Central memory CD8-positive, alpha-beta T cell (primary cell): ENCODE results near the gene TNFRSF17.
"Not testable (repeated sequence)": the region's sequence is repeated elsewhere in the genome, so short reads cannot be mapped to it uniquely, and the experiment has no call there.

ENCODE experiments used
- ATAC-seq: fragments of 150-1000 bp; cut with Tn5 transposase; replicated peaks from 2 replicates; pipeline ENCODE4 v1.10.0; 2022; ENCODE audit warnings: mild to moderate bottlenecking, moderate FRiP score, moderate number of reproducible peaks; ENCODE audit not compliant: poor library complexity, severe bottlenecking; ENCODE audit errors: extremely low read depth
- DNase-seq, 2 donors: peaks; one replicate each; pipeline ENCODE4 v3.0.0; 2021; ENCODE audit warnings: low spot score in 2 of 2
- H3K27ac Mint-ChIP-seq: one replicate; pipeline ENCODE4 v1.8.0; 2022; ENCODE audit warnings: low read depth, mild to moderate bottlenecking, moderate library complexity, mixed read lengths
- H3K27me3 Mint-ChIP-seq: one replicate; pipeline ENCODE4 v1.8.0; 2022; ENCODE audit warnings: mixed read lengths
- H3K36me3 Mint-ChIP-seq: one replicate; pipeline ENCODE4 v1.8.0; 2022; ENCODE audit warnings: mild to moderate bottlenecking, moderate library complexity, mixed read lengths; ENCODE audit not compliant: insufficient read depth
- H3K4me1 Mint-ChIP-seq: one replicate; pipeline ENCODE4 v1.8.0; 2022; ENCODE audit warnings: mixed read lengths
- H3K4me3 Mint-ChIP-seq: one replicate; pipeline ENCODE4 v1.8.0; 2022; ENCODE audit warnings: mild to moderate bottlenecking, moderate library complexity, mixed read lengths
- H3K9me3 Mint-ChIP-seq: one replicate; pipeline ENCODE4 v1.8.0; 2022; ENCODE audit warnings: mixed read lengths

TNFRSF17 gene

DNA sequence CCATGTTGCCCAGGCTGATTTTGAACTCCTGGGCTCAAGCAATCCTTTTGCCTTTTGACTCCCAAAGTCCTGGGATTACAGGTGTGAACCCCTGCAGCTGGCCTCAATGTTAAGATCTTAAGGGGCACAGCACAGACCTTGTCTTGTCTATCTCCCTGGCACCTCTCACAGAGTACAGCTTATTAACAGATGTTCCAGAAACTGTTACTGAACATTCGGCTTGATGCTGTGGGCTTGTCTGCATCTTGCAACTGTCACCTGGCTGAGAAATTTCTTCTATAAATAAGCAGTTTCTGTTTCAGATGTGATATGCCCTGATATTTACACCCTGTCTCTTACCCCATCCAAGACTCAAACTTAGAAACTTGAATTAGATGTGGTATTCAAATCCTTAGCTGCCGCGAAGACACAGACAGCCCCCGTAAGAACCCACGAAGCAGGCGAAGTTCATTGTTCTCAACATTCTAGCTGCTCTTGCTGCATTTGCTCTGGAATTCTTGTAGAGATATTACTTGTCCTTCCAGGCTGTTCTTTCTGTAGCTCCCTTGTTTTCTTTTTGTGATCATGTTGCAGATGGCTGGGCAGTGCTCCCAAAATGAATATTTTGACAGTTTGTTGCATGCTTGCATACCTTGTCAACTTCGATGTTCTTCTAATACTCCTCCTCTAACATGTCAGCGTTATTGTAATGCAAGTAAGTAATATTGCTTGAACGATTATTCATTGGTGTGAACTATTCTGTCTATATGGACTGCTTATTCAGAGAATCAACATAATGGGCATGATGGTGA, at the start of gene TNFRSF17:
Gene TNFRSF17, plus strand, starts transcription at position 450 of the 791 bp plus-strand sequence. Its CDS starts 115 bp downstream, at position 565.
- H3K4me1 Mint-ChIP-seq = no peaks in the 10 kb centered on the region

GRCh38 chr16:11915644-11916523, 49.1 kb upstream of the TNFRSF17 start, which contains the start of gene GSPT1:
Gene GSPT1 (minus strand): TSS chr16:11915956. CDS start chr16:11915720, 236 bp downstream.
- no peaks in the 10 kb centered on the region for H3K9me3 Mint-ChIP-seq
- ATAC-seq (peak; percentile 86), DNase-seq (peak; percentile 97 to 99)
- H3K27me3 Mint-ChIP-seq = peaks cover 8% of the 10 kb centered on the region
- H3K36me3 Mint-ChIP-seq = peaks cover 35% of the 10 kb centered on the region
- H3K4me3 Mint-ChIP-seq = peak within 1 kb of the TSS; percentile 93
- H3K4me1 Mint-ChIP-seq = peaks cover 27% of the 10 kb centered on the region
- peak within 1 kb of the TSS; percentile 95 for H3K27ac Mint-ChIP-seq

More for the DNA sequence above, at the start of gene TNFRSF17:
- no peak within 1 kb of the TSS for H3K4me3 Mint-ChIP-seq
- DNase-seq (no peak), ATAC-seq (no peak)
- no peak within 1 kb of the TSS for H3K27ac Mint-ChIP-seq
- H3K36me3 Mint-ChIP-seq = peaks cover under 1% of the 10 kb centered on the region
- H3K27me3 Mint-ChIP-seq = no peaks in the 10 kb centered on the region
- no peaks in the 10 kb centered on the region for H3K9me3 Mint-ChIP-seq

DNA sequence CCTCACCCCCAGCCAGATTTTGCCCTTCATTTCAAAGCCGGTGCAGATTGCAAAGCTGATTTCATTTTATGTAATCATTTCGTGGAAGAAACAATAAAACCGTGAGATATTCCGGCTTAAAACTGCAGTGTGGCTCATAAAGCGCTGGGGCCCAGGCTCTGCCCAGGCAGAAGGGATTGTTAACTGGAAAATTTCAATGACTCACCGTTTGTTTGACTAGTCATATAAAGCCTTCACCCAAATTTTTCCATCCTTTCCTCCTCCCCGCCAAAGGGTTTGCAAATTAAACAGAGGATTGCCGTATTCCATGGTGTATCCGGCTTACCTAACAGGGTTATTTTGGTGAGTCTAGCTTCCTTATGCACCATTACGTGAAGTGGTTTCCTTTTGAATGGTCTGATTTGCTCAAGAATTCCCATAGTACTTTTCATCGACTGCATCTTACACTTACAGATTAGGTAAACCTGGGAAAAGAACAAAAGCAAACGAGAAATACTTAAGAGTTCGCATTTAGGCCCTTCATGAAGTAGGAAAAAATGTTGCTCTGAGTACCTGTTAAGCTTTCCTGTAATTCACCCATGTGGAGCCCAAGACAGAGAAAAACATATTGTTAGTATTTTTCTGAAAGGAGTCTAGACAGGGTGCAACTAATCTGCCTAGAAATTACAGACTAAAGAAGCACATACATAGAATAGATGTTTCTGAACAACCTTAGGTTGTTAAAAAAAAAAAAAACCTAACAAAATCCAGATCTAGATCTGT, 48.3 kb upstream of the TNFRSF17 start:
- Mint-ChIP-seq H3K27me3 (peaks cover 8% of the 10 kb centered on the region), H3K4me1 (peaks cover 27% of the 10 kb centered on the region), H3K36me3 (peaks cover 33% of the 10 kb centered on the region), H3K27ac (peak overlapping the region; percentile 91), H3K4me3 (peak overlapping the region; percentile 93), H3K9me3 (no peaks in the 10 kb centered on the region)
- DNase-seq (no peak), ATAC-seq (no peak)

GRCh38 chr16:11924046-11924445, 41.0 kb upstream of the TNFRSF17 start:
- not testable (repeated sequence) for H3K36me3 Mint-ChIP-seq, ATAC-seq, H3K4me3 Mint-ChIP-seq, H3K9me3 Mint-ChIP-seq, H3K27me3 Mint-ChIP-seq, DNase-seq, H3K27ac Mint-ChIP-seq, H3K4me1 Mint-ChIP-seq

GRCh38 chr16:11927350-11927749, 37.7 kb upstream of the TNFRSF17 start:
- not testable (repeated sequence) for ATAC-seq, DNase-seq, H3K4me3 Mint-ChIP-seq, H3K36me3 Mint-ChIP-seq, H3K27me3 Mint-ChIP-seq, H3K4me1 Mint-ChIP-seq, H3K27ac Mint-ChIP-seq, H3K9me3 Mint-ChIP-seq

GRCh38 chr16:11941945-11942344, 23.1 kb upstream of the TNFRSF17 start, which contains the start of gene NPIPB2:
Gene NPIPB2 (minus strand): TSS chr16:11942045. CDS start chr16:11942045, 0 bp downstream.
- H3K4me3 Mint-ChIP-seq, DNase-seq, H3K9me3 Mint-ChIP-seq, H3K4me1 Mint-ChIP-seq, H3K36me3 Mint-ChIP-seq, ATAC-seq, H3K27me3 Mint-ChIP-seq, H3K27ac Mint-ChIP-seq: not testable (repeated sequence)

DNA sequence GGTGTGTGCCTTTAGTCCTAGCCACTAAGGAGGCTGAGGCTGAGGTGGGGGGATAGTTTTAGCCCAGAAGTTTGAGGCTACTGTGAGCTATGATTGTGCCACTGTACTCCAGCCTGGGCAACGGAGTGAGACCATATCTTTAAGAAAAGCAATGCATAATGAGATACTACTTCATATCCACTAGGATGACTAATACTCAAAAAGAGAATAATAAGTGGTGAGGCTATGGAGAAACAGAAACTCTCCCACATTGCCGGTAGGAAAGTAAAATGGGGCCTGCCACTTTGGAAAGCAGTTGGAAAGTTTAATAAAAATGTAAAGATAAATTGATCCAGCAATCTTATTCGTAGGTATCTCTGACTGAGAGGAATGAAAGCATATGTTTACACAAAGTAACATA, 18.6 kb upstream of the TNFRSF17 start:
- no peak for DNase-seq
- no peaks in the 10 kb centered on the region for H3K36me3 Mint-ChIP-seq
- no peak overlapping the region for H3K4me3 Mint-ChIP-seq
- ATAC-seq = no peak
- H3K27ac Mint-ChIP-seq = no peak overlapping the region
- no peaks in the 10 kb centered on the region for H3K9me3 Mint-ChIP-seq
- no peaks in the 10 kb centered on the region for H3K4me1 Mint-ChIP-seq
- no peaks in the 10 kb centered on the region for H3K27me3 Mint-ChIP-seq

DNA sequence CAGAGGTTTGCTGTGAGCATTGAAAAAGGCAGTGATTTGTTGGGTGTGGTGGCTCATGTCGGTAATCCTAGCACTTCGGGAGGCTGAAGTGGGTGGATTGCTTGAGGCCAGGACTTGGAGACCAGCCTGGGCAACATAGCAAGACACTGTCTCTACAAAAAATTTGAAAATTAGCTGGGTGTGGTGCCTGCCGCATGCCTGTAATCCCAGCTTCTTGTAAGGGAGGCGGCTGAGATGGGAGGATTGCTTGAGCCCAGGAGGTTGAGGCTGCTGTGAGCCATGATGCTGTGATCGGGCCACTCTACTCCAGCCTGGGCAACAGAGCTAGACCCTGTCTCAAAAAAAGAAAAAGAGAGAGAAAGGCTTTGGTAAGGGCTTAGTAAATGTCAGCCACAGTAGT, 16.2 kb upstream of the TNFRSF17 start:
- no peaks in the 10 kb centered on the region for H3K27me3 Mint-ChIP-seq
- H3K9me3 Mint-ChIP-seq = no peaks in the 10 kb centered on the region
- H3K4me1 Mint-ChIP-seq = no peaks in the 10 kb centered on the region
- ATAC-seq = no peak
- H3K4me3 Mint-ChIP-seq = no peak overlapping the region
- H3K36me3 Mint-ChIP-seq = no peaks in the 10 kb centered on the region
- no peak for DNase-seq
- H3K27ac Mint-ChIP-seq = no peak overlapping the region

DNA sequence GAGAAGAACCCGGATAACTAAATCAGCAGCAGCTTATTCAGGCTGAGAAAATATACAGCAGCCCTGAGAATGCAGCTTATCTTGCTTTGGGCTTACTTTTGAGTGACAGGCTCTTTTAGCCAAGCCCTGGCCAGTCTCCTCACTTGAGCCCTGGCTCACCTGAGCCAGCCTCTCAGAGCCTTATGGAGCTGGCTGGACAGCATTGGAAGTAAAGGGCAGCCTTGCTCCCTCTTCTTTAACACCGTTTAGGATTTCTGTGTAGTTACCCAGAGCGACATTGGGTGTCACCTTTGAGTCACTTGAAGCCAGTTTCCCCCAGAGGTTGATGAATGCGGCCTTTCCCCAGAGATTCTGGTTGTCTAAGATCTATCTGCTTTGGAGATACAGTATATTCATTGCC, 15.5 kb upstream of the TNFRSF17 start:
- no peak overlapping the region for H3K27ac Mint-ChIP-seq
- no peaks in the 10 kb centered on the region for H3K27me3 Mint-ChIP-seq
- no peak for ATAC-seq

DNA sequence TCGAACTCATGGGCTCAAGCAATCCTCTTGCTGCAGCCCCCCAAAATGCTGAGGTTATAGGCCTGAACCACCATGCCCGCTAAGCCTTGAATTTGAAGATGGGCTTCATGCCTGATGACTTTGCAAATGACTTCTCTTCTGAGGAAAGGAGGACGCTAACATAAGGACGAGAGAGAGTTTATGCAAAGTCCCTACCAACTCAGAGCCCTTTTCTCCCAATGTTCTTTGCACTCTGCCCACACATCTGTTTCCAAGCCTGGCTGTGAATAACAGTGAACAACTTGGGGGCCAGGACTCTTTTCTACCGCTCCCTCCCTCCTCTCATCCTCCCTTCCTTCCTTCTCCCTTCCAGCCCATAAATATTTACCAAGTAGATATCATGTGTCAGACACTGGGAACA, 14.6 kb upstream of the TNFRSF17 start:
- DNase-seq = no peak
- no peak for ATAC-seq
- Mint-ChIP-seq H3K4me1 (no peaks in the 10 kb centered on the region), H3K27ac (no peak overlapping the region), H3K36me3 (no peaks in the 10 kb centered on the region), H3K9me3 (no peaks in the 10 kb centered on the region), H3K27me3 (no peaks in the 10 kb centered on the region), H3K4me3 (no peak overlapping the region)

More for the DNA sequence above, 15.5 kb upstream of the TNFRSF17 start:
- Mint-ChIP-seq H3K4me3 (no peak overlapping the region), H3K36me3 (no peaks in the 10 kb centered on the region), H3K4me1 (no peaks in the 10 kb centered on the region), H3K9me3 (no peaks in the 10 kb centered on the region)
- DNase-seq = no peak

- not testable (repeated sequence) for H3K36me3 Mint-ChIP-seq, DNase-seq, H3K9me3 Mint-ChIP-seq, H3K27ac Mint-ChIP-seq, ATAC-seq, H3K27me3 Mint-ChIP-seq, H3K4me3 Mint-ChIP-seq, H3K4me1 Mint-ChIP-seq
Measured at GRCh38 chr16:11953576-11953975, 11.4 kb upstream of the TNFRSF17 start.

DNA sequence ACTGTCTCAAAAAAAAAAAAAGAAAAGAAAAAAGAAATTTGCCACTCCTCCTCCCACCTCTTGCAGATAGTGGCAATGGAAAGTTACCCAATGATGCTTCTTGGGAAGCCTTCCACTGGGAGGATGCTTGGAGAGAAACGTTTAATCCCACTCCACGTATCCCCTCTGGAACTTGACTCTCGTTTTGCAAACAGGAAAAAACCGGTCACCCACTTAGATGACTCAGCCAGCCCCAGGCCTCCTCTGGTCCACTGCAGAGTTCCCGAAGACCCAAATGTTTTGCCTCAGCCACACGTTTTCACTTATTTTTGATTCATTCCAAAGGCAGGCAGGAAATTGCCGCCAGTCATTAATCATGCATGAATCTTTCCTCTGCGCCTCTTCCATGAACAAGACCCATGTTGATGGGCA, 9.3 kb upstream of the TNFRSF17 start:
- DNase-seq = no peak
- H3K27me3 Mint-ChIP-seq = peaks cover 8% of the 10 kb centered on the region
- no peaks in the 10 kb centered on the region for H3K36me3 Mint-ChIP-seq
- H3K4me3 Mint-ChIP-seq = no peak overlapping the region
- no peaks in the 10 kb centered on the region for H3K4me1 Mint-ChIP-seq
- H3K27ac Mint-ChIP-seq = no peak overlapping the region
- H3K9me3 Mint-ChIP-seq = no peaks in the 10 kb centered on the region
- ATAC-seq = no peak
